GM13976 (cell line): Measurements from ENCODE around the gene BRINP3.

Experiments
- DNase-seq: peaks from one replicate; pipeline ENCODE4 v3.0.0; 2012; ENCODE audit warnings: low spot score
- CTCF ChIP-seq: IDR thresholded peaks from 2 replicates; pipeline ENCODE4 v1.5.1; 2012; ENCODE audit warnings: borderline replicate concordance, mild to moderate bottlenecking; ENCODE audit not compliant: insufficient read depth; ENCODE audit errors: extremely low read depth, missing control alignments, control extremely low read depth
- in situ Hi-C: fragments of 300-500 bp; cut with MboI; formaldehyde crosslinking; loops from one replicate; pipeline ENCODE4 v1.12.0; 2022; ENCODE audit warnings: low sequenced_read_pairs, mixed read lengths, inconsistent platforms; ENCODE audit not compliant: unreplicated experiment

The BRINP3 gene

GRCh38 chr1:190098107-190098506 lies 379.6 kb downstream of the BRINP3 start:
- no peak for TF ChIP-seq CTCF

GRCh38 chr1:190095596-190095995 lies 382.1 kb downstream of the BRINP3 start:
- no peak for DNase-seq
- in situ Hi-C loops: no loop called here
- TF ChIP-seq CTCF: no peak

More at GRCh38 chr1:190098107-190098506, 379.6 kb downstream of the BRINP3 start:
- in situ Hi-C loops: no loop called here
- DNase-seq: no peak

- no peak for DNase-seq
- no peak for TF ChIP-seq CTCF
- in situ Hi-C loops: no loop called here
Measured at GRCh38 chr1:190084552-190084951, 393.1 kb downstream of the BRINP3 start.

GRCh38 chr1:190068304-190068703 lies 409.4 kb downstream of the BRINP3 start:
- in situ Hi-C loops: no loop called here
- no peak for DNase-seq
- no peak for TF ChIP-seq CTCF

GRCh38 chr1:190067592-190067991 lies 410.1 kb downstream of the BRINP3 start:
- in situ Hi-C loops: no loop called here
- DNase-seq: no peak
- TF ChIP-seq CTCF: no peak

- in situ Hi-C loops: no loop called here
- no peak for DNase-seq
- no peak for TF ChIP-seq CTCF
Measured at GRCh38 chr1:190066011-190066410, 411.7 kb downstream of the BRINP3 start.

- TF ChIP-seq CTCF: no peak
- no peak for DNase-seq
- in situ Hi-C loops: no loop called here
Measured at GRCh38 chr1:190049314-190049713, 428.4 kb downstream of the BRINP3 start.
